GM21526 (cell line): ENCODE results near the gene VDR.

Source experiments
- ATAC-seq: cut with Tn5 transposase; IDR thresholded peaks from one replicate; pipeline ENCODE4 v1.9.1; 2021; ENCODE audit warnings: moderate library complexity; ENCODE audit not compliant: unreplicated experiment, low FRiP score

Gene VDR

DNA sequence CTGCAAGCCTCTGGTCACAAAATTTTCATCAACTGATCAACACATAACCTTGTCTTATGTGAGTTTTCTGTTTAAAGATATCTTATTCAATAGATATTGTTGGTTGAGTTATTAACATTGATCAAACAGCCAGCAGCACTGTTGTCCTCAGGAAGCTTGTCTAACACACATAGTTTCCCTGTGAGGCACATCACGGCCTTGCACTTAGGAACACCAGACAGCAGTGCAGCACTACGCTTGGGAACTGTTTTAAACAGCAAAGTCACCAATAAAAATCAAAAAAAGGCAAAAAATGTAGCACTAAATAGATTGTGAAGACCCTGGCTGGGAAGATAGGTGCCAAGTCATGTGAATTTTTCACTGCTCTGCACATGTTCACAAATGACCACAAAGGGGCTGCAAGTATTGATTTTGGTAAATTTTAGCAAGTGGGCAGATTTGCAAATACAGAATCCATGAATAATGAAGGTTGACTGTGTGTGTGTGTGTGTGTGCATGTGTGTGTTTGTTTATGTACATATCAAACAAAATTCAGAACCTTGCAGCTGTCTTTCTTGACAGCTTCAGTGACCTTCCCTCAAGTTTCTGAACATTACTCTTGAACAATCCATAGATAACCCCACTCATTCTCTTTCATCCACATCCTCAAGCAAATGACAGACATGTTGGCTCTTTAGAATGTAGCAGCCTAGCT lies 28.9 kb downstream of the VDR start:
- no peak for ATAC-seq

- no peak for ATAC-seq
Measured at GRCh38 chr12:47874316-47874715, 30.5 kb downstream of the VDR start.

GRCh38 chr12:47870175-47870781 lies 34.5 kb downstream of the VDR start:
- ATAC-seq: no peak

DNA sequence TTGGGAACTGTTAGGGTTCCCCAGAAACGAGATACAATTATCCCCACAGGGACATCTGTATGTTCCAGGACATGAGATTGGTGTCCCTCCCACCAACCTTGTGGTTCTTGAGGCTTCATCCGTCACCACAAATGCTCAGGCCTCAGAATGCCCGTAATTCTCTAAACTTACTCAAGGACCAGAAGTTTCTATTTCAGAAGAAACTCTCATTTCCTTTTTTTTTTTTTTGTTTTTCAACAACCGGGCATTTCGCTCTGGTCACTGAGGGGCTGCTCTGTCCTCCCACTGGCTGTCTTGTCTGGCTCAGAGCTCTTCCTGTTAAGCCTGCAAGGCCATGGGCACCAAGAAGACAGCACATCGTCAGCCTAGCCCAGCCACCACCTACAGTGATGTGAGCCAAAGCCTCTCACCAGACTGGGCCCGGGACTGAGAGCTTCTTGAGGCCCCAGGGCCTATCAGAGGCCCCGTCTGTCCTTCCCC lies 36.2 kb downstream of the VDR start:
- ATAC-seq: peak; percentile 64

DNA sequence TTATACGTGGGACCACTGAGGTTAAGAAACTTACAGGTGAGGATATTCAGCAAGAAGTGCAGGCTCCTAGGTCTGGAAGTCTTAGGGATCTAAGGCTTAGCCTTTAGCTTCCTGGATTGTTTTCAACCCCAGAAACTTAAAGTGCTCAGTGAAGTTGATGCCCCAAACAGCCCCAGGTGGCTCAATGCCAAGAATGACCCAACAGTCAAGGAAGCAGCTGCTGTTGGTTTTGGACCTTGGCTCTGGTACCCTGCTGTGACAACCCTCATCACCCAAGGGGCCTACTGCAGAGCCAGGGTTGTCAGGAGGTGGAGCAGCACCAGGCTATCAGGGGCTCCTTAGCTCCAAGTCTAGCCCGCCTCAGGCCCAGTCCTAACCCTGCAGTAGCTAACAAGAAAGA lies 36.8 kb downstream of the VDR start:
- no peak for ATAC-seq

DNA sequence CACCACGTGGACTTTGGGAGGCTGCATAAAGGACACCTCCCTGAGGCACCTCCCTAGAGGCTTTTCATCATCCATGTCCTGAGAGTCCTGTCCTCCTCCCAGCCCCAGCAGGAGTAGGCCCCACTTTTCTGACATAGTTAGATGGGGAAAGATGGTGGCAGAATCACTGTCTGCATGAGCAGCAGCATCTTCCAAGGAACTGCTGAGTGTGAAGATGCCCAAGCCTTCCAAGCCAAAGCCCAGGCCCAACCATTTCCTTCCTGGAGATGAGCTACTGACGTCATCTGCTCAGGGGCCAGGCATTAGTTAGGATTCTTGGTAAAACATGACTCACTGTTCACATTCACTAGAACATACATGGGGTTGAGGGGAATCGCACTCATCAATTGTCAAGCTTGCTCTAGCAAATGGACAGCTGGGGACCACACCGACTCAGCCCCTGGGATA lies 37.3 kb downstream of the VDR start:
- ATAC-seq: no peak

- no peak for ATAC-seq
Measured at GRCh38 chr12:47864646-47865235, 40.1 kb downstream of the VDR start.

DNA sequence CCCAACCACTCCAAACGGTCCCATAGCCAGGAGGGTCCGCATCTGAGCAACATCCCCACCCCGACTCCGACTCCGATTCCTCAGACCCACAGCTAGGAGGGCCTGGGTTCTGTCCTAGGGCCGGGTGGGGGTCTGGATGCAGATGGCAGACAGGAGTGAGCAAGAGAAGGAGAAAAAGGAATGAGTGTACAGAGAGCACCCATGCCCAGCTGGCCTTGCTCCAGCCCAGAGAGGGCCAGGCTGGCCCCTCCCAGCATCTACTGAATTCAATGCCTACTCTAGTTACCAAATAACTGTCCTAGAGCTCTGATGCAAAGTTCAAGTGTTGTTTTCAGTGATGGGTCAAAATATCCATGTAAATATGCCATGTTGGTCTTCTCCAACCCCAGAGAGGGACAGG lies 40.8 kb downstream of the VDR start:
- no peak for ATAC-seq

GRCh38 chr12:47863467-47863866 lies 41.3 kb downstream of the VDR start:
- no peak for ATAC-seq

- ATAC-seq: no peak
Measured at GRCh38 chr12:47862881-47863280, 41.9 kb downstream of the VDR start.

GRCh38 chr12:47862167-47862750 lies 42.5 kb downstream of the VDR start:
- no peak for ATAC-seq

DNA sequence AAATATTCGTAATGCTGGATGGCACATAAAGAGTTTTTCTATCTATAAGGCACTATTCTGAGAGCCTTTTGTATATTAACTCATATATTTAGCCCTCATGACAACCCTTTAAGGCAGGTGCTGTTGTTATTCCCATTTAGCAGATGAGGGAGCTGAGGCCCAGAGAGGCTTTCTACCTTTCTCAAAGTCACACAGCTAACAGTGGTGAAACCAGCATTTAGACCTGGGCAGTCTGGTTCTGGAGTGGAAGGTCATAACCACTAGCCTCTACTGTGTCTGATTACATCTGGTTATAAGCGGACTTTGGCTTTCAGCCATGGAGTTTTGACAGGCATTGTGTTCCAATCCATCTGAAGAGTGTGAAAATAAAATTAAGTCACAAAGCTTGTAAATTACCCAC lies 43.9 kb downstream of the VDR start:
- no peak for ATAC-seq

DNA sequence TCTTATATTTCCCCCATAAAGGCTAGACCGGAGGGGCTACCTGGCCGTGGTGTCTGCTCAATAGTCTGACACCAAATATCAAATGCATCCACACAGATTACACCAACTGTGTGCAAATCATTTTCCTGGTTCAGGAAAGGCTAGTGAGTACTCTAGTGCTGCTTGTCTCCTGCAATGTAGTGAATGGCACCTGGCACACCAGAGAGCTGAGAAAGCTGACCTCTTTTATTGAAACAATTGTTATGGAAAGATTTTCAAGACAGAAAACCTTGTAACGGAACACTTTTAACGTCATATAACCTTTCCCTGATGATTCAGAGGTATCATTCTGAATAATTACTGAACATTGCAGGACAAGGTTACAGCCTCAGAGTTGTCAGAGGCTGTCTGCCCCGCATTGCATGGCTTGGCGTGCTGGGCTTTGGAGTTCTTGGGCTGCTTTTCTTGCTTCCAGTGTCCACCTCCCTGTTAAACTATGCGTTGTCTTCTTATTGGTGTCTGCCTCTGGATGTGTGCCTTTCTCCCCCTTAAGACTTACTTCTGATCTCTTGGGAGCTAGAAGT lies 44.4 kb downstream of the VDR start:
- no peak for ATAC-seq

GRCh38 chr12:47858511-47859266 lies 46.1 kb downstream of the VDR start:
- ATAC-seq: no peak

DNA sequence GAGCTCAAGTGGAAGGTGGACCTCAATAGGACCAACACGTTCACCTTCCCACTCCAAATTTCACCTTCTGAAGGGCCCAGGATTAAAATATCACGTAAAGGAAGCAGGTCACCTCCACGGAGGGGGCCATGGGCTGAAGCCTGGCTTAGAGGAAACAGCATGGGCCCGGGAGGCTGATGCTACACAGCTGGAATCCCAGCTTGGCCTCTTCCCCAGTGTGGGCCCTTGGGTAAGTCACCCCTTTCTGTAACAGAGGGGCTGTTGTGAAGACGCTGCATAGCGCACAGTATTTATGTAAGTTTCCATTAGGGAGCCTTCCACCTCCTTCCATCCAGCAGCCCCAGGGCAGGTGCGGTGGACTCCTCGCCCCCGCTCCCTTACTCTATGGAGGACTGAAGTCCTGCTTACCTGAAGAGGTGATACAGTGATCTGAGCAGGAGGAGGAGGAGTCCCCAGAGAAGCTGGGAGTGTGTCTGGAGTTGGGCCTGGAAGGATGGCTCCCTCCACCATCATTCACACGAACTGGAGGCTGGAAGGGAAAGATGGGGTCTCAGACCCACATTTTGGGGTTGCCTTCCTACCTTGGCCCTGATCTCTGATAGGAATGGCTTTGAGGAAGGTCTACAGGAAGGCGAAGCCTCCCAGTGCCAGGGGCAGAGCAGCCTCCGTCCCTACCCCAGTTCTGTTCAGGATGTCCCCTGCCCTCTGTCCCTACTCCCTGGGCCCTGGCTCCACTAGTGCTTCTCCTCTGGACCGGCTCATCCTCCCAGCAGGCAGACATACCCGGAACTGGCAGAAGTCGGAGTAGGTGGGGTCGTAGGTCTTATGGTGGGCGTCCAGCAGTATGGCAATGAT lies 47.8 kb downstream of the VDR start:
- ATAC-seq: no peak

GRCh38 chr12:47856094-47856493 lies 48.7 kb downstream of the VDR start:
- ATAC-seq: no peak

DNA sequence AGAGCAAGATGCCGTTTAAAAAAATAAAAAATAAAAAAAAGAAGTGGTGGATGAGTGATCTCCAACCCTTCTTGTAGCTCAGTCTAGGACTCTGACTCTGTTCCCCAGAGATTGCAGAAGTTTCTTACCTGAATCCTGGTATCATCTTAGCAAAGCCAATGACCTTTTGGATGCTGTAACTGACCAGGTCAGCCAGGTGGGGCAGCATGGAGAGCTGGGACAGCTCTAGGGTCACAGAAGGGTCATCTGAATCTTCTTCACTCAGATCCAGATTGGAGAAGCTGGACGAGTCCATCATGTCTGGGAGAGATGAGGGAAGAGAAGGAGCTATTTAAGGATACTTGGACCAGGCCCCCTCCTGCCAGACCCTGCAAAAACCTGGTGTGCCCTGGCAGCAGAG lies 49.3 kb downstream of the VDR start:
- no peak for ATAC-seq

DNA sequence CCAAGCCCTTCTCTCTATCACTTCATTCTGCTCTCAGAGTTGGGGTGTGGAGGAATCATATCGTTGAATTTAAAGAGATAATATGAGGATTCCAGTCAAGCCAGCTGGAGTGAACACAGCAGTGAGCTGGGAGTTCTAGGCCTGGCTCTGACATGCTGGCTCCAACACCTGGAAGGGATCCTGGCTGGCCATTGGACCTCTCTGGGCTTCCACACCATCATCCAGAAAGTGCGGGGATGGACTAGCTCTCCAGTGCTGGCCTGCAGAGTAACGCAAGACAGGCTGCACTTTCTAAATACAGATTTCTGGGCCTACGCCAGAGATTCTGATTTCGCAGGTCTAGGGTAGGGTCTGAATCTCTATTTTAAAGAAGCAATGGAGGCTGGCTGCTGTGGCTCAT lies 50.3 kb downstream of the VDR start:
- no peak for ATAC-seq

GRCh38 chr12:47852096-47852571 lies 52.7 kb downstream of the VDR start:
- ATAC-seq: no peak
